ENCODE measurements around the gene RFLNA. TPM values are rescaled to one million over a fixed set of nuclear protein-coding genes. Genes with fewer than 3 reads are reported as not detected.

Gene RFLNA
- polyA plus RNA-seq, 1 donor from 2014 or later, result 9.6 TPM

DNA sequence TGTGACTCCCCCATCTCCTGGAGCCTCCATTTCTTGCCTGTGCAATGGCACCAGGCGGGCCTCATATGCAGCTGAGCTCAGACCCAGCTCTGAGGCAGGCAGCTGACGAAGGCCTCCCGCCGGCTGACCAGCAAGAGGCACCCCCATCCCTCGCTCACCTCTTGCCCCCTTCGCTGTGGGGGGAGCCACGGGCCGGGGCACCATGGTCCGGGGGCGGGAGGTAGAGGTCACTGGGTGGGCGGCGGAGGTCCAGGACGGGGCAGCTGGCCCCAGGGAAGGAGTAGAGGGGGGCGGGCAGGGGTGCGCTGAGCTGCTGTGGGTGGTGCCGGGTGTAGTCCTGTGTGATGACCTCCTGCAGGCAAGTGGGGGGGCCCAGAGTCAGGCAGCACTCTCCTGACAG, 39.4 kb downstream of the RFLNA start:
- no peak overlapping the region for H3K9ac ChIP-seq (ENCODE audit: low read length)

DNA sequence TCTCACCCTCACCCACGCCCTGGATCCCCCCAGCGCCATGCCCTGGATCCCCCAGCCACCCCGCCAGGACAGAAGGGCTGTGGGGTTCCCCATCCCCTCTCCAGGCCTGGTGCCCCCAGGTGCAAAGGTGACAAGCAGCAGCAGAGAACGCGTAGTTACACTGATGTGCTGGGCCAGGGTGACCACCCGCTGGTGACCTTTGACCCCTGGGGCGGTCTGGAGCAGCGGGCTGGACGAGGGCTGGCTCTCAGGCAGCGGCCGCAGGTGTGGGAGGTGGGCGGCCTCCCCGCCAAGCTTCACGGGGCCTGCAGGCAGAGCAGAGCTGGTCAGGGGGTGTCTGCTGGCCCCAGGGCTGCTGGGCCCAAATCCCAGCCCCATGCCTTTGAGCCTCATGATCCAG, 40.1 kb downstream of the RFLNA start:
- TF ChIP-seq EP300 (conservative IDR thresholded peaks at IDR 0.05; ENCODE audit: poor library complexity, severe bottlenecking) (no peak), SMC3 (conservative IDR thresholded peaks at IDR 0.05; ENCODE audit: poor library complexity) (no peak), POLR2AphosphoS5 (IDR thresholded peaks at IDR 0.05) (no peak), MXI1 (conservative IDR thresholded peaks at IDR 0.05; ENCODE audit: poor library complexity, severe bottlenecking) (no peak), TAF1 (IDR thresholded peaks at IDR 0.05; ENCODE audit: low read depth) (no peak), EZH2 (IDR thresholded peaks at IDR 0.05; ENCODE audit: borderline replicate concordance, insufficient read depth, low read length, poor library complexity, severe bottlenecking) (no peak), RAD21 (conservative IDR thresholded peaks at IDR 0.05) (no peak)
- TF ChIP-seq, protein P1, sequence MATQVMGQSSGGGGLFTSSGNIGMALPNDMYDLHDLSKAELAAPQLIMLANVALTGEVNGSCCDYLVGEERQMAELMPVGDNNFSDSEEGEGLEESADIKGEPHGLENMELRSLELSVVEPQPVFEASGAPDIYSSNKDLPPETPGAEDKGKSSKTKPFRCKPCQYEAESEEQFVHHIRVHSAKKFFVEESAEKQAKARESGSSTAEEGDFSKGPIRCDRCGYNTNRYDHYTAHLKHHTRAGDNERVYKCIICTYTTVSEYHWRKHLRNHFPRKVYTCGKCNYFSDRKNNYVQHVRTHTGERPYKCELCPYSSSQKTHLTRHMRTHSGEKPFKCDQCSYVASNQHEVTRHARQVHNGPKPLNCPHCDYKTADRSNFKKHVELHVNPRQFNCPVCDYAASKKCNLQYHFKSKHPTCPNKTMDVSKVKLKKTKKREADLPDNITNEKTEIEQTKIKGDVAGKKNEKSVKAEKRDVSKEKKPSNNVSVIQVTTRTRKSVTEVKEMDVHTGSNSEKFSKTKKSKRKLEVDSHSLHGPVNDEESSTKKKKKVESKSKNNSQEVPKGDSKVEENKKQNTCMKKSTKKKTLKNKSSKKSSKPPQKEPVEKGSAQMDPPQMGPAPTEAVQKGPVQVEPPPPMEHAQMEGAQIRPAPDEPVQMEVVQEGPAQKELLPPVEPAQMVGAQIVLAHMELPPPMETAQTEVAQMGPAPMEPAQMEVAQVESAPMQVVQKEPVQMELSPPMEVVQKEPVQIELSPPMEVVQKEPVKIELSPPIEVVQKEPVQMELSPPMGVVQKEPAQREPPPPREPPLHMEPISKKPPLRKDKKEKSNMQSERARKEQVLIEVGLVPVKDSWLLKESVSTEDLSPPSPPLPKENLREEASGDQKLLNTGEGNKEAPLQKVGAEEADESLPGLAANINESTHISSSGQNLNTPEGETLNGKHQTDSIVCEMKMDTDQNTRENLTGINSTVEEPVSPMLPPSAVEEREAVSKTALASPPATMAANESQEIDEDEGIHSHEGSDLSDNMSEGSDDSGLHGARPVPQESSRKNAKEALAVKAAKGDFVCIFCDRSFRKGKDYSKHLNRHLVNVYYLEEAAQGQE (IDR thresholded peaks at IDR 0.05; ENCODE audit: borderline replicate concordance), result no peak
- TF ChIP-seq, protein P2, sequence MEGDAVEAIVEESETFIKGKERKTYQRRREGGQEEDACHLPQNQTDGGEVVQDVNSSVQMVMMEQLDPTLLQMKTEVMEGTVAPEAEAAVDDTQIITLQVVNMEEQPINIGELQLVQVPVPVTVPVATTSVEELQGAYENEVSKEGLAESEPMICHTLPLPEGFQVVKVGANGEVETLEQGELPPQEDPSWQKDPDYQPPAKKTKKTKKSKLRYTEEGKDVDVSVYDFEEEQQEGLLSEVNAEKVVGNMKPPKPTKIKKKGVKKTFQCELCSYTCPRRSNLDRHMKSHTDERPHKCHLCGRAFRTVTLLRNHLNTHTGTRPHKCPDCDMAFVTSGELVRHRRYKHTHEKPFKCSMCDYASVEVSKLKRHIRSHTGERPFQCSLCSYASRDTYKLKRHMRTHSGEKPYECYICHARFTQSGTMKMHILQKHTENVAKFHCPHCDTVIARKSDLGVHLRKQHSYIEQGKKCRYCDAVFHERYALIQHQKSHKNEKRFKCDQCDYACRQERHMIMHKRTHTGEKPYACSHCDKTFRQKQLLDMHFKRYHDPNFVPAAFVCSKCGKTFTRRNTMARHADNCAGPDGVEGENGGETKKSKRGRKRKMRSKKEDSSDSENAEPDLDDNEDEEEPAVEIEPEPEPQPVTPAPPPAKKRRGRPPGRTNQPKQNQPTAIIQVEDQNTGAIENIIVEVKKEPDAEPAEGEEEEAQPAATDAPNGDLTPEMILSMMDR (IDR thresholded peaks at IDR 0.05; ENCODE audit: poor library complexity, severe bottlenecking), result no peak
- H4K20me1 ChIP-seq (ENCODE audit: insufficient read depth), result no peaks in the 10 kb centered on the region
- no peaks in the 10 kb centered on the region for H3K36me3 ChIP-seq (ENCODE audit: insufficient read depth, low read length)

More for the DNA sequence above, 39.4 kb downstream of the RFLNA start:
- Histone ChIP-seq H3K79me2 (replicated peaks; ENCODE audit: insufficient read depth, low read length) (no peaks in the 10 kb centered on the region), H3K36me3 (ENCODE audit: insufficient read depth, low read length) (no peaks in the 10 kb centered on the region), H3K27ac (ENCODE audit: low read length) (no peak overlapping the region), H3K4me2 (ENCODE audit: low read length) (no peak overlapping the region), H4K20me1 (ENCODE audit: insufficient read depth) (no peaks in the 10 kb centered on the region), H3K27me3 (ENCODE audit: insufficient read depth, low read depth, low read length) (no peaks in the 10 kb centered on the region), H2AFZ (ENCODE audit: low read depth, low read length) (no peak overlapping the region), H3K9me3 (ENCODE audit: low read length) (no peaks in the 10 kb centered on the region), H3K9me2 (ENCODE audit: insufficient read depth, low read length) (no peaks in the 10 kb centered on the region), H3K4me3 (ENCODE audit: low read length) (no peak overlapping the region), H3F3A (ENCODE audit: insufficient read depth, low read length, poor library complexity, severe bottlenecking) (no peaks in the 10 kb centered on the region)
- TF ChIP-seq SMC3 (conservative IDR thresholded peaks at IDR 0.05; ENCODE audit: poor library complexity) (no peak), EP300 (conservative IDR thresholded peaks at IDR 0.05; ENCODE audit: poor library complexity, severe bottlenecking) (no peak)

More for the DNA sequence above, 40.1 kb downstream of the RFLNA start:
- Histone ChIP-seq H3F3A (ENCODE audit: insufficient read depth, low read length, poor library complexity, severe bottlenecking) (no peaks in the 10 kb centered on the region), H3K9me3 (ENCODE audit: low read length) (no peaks in the 10 kb centered on the region), H3K9me2 (ENCODE audit: insufficient read depth, low read length) (no peaks in the 10 kb centered on the region), H2AFZ (ENCODE audit: low read depth, low read length) (no peak overlapping the region), H3K27me3 (ENCODE audit: insufficient read depth, low read depth, low read length) (no peaks in the 10 kb centered on the region), H3K4me2 (ENCODE audit: low read length) (no peak overlapping the region), H3K79me2 (replicated peaks; ENCODE audit: insufficient read depth, low read length) (no peaks in the 10 kb centered on the region), H3K27ac (ENCODE audit: low read length) (no peak overlapping the region), H3K4me3 (ENCODE audit: low read length) (no peak overlapping the region), H3K9ac (ENCODE audit: low read length) (no peak overlapping the region)
